Stimulated activated CD8-positive, alpha-beta memory T cell treated with anti-CD3 and anti-CD28 coated beads, Interleukin-7, amount 100 ng/mL, for 24 hours (primary cell): ENCODE results near the gene MAP2K3.
"Not testable (repeated sequence)": the region's sequence is repeated elsewhere in the genome, so short reads cannot be mapped to it uniquely, and the experiment has no call there.

Experiments used
- DNase-seq: peaks from one replicate; pipeline ENCODE4 v3.0.0-alpha.2; 2020; ENCODE audit warnings: low read depth

The MAP2K3 gene

GRCh38 chr17:21350495-21350894, 66.0 kb downstream of the MAP2K3 start:
- DNase-seq: not testable (repeated sequence)

- no peak for DNase-seq
These were observed 67.0 kb downstream of the MAP2K3 start for GRCh38 chr17:21351366-21352065.

GRCh38 chr17:21352221-21352980, 67.9 kb downstream of the MAP2K3 start:
- DNase-seq: no peak

- DNase-seq: no peak
These were observed 68.4 kb downstream of the MAP2K3 start for GRCh38 chr17:21352981-21353265.

- no peak for DNase-seq
These were observed 69.0 kb downstream of the MAP2K3 start for GRCh38 chr17:21353326-21354010.

GRCh38 chr17:21354796-21355385, 70.4 kb downstream of the MAP2K3 start:
- no peak for DNase-seq

- no peak for DNase-seq
These were observed 71.1 kb downstream of the MAP2K3 start for GRCh38 chr17:21355586-21355985.

GRCh38 chr17:21356537-21357127, 72.1 kb downstream of the MAP2K3 start:
- no peak for DNase-seq

- no peak for DNase-seq
These were observed 72.8 kb downstream of the MAP2K3 start for GRCh38 chr17:21357281-21357680.

GRCh38 chr17:21357696-21358656, 73.5 kb downstream of the MAP2K3 start:
- no peak for DNase-seq

GRCh38 chr17:21358682-21359482, 74.4 kb downstream of the MAP2K3 start:
- no peak for DNase-seq

GRCh38 chr17:21359483-21359840, 75.0 kb downstream of the MAP2K3 start:
- no peak for DNase-seq

GRCh38 chr17:21360048-21360447, 75.5 kb downstream of the MAP2K3 start:
- no peak for DNase-seq

- no peak for DNase-seq
These were observed 76.7 kb downstream of the MAP2K3 start for GRCh38 chr17:21361020-21361809.

- DNase-seq: no peak
These were observed 77.9 kb downstream of the MAP2K3 start for GRCh38 chr17:21362331-21362931.

- DNase-seq: no peak
These were observed 79.5 kb downstream of the MAP2K3 start for GRCh38 chr17:21363776-21364642.
